ENCODE results near the gene KCNQ5.

KCNQ5 gene

DNA sequence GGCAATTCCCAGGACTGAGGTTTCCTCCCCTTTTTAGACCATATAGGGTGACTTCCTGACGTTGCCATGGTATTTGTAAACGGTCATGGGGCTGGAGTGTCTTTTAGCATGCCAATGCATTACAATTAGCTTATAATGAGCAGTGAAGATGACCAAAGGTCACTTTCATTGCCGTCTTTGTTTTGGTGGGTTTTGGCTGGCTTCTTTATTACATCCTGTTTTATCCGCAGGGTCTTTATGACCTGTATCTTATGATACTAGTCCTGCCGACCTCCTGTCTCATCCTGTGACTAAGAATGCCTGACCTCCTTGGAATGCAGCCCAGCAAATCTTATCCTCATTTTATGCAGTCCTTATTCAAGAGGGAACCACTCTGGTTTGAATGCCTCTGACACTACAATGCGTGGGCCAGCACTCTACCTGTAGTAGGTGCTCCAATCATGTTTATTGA is 190.1 kb downstream of the KCNQ5 start:
- no peak for FAIRE-seq

DNA sequence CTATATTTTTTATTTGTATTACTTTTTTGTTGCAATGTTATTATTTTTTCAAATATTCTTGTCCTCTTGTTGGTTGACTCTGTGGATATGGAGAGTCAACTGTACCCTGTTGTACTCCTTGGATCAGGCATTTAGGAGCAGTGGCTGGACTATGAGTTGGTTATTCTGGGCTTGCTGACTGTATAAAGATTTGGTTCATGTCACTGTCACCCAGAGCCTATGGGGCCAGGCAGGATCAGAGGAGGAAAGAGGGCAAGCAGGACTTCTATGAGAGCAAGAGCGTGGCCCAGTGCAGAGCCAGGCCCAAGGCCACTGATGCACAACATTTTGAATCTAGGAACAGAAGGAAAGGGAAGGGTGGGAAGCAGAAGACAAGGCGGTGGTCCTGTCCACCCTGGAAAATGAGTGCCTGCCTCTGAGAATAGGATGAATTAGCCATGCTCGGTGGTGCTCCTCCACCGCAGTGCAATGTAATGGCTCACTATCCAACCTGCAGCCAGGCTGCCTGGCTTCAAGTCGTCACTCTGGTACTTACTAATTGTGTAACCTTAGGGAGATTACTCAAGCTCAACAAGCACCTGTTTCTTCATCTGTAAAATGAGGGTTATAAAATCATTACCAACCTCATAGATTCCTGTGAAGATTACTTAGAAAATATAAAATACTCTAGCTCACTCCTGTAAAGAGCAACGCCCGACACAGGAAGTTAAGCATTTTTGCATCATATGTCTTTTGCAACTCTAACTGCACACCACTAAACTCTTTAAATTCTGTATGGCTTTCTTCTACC is 192.1 kb downstream of the KCNQ5 start:
- FAIRE-seq = no peak

DNA sequence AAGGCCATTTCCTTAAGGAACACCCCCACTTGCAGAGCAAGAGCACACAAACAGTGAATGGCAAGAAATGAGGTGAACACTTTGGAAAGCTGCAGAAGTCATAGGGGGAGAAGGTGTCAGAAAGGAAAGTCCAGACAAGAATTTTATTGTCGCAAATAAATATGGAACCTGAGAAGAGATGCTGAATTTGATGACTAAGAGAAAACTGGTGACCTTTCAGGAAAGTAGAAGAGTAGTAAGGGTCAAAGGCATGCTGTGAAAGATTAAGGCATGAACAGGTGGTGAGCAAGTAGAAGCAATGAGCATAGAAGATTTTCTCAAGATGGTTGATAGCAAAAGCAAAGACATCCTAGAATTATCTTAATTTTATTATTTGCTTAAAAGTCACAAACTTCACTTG is 194.2 kb downstream of the KCNQ5 start:
- FAIRE-seq = no peak

DNA sequence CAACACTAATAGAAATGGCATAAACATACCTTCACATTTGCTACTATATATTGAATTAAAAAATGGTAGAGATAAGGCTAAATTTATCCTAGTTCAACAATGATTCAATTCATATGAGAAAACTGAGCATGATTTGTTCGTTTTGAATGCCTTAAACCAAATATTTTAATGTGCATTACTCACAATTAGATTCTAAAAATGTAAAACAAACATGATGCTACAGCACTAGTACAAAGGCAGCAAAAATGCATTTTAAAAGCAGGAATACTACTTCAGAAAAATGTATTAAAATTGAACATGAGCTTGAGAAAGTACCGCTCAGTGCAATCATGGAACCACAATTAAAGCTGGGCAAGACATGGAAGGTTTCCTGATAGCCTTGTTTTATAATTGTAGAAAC is 195.3 kb downstream of the KCNQ5 start:
- no peak for FAIRE-seq

DNA sequence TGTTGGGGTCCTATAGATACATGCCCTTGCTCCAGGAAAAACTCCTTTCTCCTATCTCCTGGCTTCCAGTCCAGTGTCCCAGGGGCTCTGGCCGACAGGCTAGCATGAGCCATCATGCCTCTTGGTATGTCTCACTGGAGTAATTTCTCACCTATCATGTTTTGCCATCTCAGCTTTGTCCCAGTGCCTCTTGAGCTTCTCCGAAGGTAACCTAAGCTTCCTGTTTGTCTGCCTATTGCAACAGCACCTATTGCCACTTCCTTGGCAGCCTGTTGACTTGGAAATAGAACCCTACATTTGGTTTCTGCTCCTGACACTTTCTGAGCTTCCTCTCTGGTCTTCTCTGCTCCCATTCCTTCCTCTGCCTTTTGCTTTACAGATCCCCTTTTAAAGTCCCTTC is 197.7 kb downstream of the KCNQ5 start:
- no peak for FAIRE-seq

DNA sequence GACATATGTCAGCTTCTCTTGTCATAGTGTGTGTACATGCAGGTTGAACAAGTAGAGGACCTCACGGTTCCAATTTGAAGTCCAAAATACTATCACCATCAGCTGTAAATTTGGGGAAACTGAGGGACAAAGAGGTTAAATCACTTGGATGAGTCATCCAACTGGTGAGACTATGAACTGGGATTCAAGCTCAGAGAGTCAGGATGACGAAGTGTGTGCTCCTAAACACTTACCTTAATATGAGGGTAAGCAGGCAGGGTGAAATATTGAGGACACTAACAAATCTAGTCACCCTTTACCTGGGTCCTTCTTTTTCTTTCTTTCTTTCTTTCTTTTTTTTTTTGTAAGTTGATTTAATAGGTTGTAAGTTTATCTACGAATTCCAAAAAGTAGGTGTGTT is 198.3 kb downstream of the KCNQ5 start:
- FAIRE-seq = no peak

DNA sequence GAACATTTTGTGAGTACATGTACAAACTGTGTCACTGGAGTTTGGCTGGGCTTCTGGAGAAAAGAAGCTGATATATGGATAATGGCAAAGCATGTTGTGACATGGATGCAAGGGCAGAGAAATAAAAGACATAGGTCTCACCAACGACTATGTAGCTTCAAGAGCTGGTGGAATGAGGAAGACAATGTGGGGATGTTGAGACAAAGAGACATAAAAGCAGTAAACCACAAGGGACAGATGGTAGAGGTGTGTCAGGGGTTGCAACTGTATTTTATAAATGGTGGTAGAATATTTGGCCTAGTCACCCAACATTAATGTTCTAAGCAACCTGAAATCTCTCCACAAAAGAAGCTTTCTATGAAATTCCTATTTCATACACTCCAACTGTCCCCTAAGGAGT is 199.0 kb downstream of the KCNQ5 start:
- FAIRE-seq = no peak

DNA sequence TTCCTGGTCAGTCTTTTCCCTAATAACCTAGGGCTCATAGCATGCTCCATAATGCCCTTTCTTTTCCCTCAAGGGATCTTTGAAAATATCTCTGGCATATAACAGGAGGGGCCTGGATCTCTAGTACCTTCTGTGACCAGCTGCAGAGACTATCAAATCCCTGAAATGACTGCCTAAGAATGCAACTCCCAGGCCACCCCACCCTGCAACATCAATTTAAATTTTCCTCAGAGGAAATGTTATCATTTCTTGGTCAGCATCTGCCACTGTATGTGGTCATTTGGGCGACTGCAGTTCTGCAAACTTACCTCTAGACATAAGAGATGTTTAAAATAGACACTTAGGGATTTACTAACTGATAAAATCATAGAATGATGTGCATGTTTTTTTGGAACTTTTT is 200.2 kb downstream of the KCNQ5 start:
- FAIRE-seq = no peak

DNA sequence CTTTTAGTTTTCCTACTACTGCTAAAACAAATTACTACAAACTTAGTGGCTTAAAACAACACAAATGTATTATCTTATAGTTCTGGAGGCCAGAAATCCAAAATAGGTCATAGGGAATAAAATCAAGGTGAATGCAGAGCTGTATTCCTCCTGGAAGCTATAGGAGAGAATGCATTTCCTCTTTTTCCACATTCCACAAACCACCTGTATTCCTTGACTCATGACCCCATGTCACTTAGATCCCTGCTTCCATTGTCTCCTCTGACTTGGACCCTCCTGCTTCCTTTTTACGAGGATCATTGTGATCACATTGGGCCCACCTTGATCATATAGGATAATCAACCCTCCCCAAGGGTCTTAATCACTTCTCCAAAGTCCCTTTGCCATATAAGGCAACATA is 200.8 kb downstream of the KCNQ5 start:
- FAIRE-seq = no peak

DNA sequence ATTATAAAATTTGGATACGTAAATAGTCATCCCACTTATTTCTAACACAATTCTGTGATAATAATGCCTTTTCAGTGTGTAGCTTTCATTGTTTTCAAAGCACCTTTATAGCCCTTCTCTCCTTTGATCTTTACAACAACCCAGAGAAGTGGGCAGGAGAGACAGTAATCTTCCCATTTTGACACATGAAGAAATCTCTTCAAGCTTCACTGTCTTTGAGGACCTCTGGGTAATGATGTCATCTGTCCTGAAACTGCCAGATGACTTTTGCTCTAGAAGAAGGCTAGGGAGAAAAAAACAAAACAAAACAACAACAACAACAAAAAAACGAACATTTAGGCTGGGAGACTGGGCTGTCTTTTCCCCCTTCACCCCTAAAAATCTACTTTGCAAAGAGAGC is 203.0 kb downstream of the KCNQ5 start:
- FAIRE-seq = no peak

DNA sequence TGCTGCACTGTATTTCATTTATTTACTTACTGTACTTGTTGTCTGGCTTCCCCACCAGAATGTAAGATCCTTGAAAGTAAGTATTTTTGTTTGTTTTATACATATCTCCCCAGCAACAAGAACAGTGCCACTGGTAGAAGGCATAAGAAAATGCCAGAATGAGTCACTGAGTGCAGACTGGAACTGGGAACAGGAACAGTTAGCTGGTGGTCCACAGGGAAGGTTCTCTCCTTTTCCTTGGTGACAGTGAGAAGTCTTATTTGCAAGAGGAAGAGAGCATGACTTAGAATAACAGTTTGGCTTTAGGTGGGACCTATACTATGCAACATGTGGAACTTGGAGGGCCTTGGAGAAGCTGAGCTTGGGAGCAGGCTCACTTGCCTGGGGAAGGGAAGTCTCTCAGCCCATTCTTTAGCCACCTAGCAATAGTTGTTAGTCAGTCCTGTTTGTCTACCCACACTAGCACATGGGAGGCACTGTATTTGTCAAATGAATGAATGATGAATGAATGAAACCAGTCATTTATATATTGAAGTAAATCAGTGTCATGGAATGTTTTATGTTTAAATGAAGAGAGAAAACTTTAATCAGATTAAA is 203.5 kb downstream of the KCNQ5 start:
- FAIRE-seq = no peak

DNA sequence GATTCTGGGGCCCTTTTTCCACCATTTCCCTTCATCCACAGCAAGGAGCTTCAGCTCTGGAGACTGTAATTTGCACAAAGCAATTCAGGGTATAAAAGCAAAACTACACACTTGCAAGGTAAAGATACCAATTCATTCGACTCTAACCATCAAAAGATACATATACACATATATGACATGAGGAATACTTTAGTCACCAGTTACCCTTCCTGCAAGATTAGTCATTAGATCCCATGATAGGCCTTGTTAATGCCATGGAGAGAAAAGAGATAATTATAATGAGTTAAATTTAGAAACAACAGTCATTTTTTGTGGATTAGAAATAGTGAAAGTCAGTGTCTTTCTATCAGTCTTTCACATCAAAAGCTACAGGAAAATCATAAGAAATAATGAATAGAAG is 204.2 kb downstream of the KCNQ5 start:
- no peak for FAIRE-seq

DNA sequence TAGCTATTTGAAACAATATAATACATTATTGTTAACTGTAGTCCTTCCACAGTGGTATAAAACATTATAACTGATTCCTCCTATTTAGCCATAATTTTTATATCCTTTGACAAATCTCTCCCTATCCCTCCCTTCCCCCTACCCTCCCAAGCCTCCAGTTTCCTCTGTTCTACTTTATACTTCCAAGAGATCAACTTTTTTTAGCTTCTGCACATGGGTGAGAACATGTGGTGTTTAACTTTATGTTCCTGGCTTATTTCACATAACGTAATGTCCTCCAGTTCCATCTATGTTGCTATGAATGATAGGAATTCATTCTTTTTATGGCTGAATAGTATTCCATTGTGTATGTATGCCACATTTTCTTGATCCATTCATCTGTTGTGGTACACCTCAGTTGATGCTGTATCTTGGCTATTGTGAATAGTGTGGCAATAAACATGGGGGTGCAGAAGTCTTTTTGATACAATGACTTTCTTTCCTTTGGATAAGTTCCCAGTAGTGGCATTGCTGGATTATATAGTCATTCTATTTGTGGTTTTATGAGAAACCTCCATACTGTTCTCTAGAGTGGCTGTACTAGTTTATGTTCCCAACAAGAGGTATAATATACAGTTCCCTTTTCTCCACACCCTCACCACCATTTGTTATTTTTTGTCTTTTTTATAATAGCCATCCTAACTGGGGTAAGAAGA is 205.0 kb downstream of the KCNQ5 start:
- no peak for FAIRE-seq

DNA sequence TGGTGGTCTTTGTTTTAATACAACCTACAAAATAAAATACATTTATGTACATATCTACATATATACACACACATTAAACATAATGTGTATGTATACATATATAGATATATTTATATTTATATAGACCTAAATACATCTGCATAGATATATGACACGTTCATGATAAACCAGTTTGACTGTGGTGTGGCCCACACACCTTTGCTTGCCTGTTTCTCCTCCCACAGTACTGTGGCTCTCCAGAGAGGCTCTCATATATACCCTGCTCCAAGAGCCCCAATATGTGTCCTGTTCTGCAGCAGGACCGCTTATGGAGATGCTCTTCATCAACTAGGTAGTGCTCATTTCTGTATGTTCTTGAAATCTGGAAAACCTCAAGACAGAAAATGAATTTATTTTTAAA is 207.0 kb downstream of the KCNQ5 start:
- no peak for FAIRE-seq

DNA sequence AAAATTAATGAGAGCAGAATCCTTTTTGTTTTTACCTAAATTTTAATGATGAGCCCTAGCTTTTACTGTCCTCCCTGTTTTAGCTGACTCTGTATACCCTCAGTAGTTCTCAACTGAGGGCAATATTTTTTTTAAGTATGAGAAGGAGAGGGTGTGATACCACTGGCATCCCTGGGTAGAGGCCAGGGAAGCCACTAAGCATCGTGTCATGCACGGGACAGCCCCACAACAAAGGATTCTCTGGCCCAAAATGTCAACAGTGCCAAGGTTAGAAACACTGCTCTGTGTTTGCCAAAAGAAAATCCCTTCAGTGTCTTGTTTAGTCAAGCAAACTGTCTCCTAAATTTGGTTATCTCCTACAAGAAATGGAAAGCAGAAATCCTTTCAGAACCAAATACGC is 210.4 kb downstream of the KCNQ5 start:
- no peak for FAIRE-seq

DNA sequence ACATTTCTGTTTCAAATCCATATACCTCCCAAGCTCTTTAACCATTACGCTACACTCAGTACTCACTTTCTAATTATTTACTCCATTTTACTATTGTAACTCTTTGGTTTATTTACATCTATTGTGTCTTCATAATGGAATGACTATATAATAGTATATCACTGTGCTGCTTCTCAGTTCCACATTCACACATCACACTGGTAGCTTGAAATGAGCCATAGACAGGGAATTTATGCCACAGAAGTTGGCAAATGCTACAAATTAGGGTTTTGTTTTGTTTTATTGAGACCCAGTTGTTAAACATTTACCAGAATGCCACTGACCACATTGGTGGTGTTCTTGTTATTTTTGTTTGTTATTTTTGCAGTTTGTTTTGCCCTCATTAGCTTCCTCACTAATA is 213.9 kb downstream of the KCNQ5 start:
- no peak for FAIRE-seq

DNA sequence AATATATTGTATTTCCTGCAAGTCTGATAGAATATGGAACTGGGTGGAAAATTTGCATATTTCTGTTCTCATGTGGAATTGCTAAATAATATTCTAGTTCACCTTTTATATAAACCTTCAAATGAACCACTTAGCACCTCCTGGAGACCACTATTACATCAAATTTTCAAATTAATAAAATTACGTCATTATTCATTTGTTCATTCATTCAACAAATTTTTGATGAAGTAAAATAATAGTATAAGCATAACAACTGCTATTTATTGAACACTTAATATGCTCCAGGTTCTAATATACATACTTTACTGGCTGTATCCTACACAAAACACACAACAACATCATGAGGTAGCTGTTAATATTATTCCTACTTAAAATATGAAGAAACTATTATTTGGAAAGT is 215.1 kb downstream of the KCNQ5 start:
- FAIRE-seq = no peak

DNA sequence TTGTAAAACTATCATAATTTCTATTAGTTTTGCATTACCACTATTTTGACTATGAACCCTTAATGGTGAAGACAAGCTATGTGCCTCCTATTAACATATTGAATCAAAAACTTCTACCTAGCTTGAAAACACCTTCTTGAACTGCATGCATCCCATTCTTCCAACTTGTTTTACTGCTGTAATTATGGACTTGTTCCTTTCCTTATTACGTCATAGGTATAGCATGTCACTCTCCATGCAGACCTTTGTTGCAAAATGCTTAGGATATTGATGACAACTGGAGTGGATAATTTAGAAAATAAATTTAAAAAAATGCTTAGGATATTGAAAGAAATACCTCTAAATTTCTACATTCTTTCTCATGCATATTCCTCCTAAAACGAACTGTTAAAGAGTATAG is 219.3 kb downstream of the KCNQ5 start:
- no peak for FAIRE-seq

DNA sequence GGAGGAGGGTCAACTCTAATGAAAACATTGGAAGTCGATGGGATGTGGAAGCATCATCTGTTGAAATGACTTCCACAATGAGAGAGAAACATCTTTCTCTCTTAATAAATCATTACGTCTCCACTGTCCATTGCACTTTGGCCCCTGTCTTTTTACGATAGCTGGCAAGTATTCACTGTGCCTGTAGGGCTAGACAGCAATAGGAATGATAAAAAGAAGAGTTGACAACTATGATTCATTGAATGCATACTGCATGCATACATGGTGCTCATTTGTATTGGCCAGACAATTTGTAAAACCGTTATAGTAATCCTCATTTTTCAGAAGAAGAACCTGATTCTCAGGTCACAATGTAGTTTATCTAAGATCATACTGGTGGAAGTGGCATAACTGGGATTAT is 220.3 kb downstream of the KCNQ5 start:
- FAIRE-seq = no peak

DNA sequence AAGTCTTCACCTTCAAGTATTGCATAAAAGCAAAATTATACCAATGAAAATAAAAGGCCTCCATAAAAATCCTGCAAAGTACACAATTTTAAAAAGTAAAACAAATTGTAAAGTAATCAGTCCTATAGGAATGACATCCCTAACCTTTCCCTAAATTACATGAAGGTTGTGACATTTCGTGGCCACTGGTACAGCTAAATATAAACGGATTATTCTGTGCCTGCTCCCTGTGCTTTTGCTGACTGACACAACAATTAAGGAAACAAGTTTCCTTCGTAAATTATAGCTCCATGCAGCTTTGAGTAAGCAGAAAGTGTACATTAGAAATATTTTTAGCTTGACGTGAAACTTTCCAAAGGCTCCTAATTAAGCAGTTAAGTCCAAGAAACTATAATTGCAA is 222.8 kb downstream of the KCNQ5 start:
- no peak for FAIRE-seq

DNA sequence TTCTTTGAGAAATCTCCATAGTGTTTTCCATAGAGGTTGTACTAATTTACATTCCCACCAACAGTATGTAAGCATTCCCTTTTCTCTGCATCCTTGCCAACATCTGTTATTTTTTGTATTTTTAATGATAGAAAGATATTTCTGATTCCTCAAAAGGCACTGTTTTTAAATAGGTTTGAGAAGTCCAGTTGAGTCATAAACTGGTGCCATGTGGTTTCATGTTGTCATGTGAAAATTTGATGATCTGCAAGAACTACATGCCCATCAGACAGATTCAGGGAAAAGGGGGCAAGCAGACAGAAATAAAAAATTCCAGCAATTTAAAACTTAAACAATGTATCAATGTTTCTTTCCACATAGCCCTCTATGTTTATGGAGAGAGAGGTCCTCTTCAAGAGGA is 227.5 kb downstream of the KCNQ5 start:
- no peak for FAIRE-seq

DNA sequence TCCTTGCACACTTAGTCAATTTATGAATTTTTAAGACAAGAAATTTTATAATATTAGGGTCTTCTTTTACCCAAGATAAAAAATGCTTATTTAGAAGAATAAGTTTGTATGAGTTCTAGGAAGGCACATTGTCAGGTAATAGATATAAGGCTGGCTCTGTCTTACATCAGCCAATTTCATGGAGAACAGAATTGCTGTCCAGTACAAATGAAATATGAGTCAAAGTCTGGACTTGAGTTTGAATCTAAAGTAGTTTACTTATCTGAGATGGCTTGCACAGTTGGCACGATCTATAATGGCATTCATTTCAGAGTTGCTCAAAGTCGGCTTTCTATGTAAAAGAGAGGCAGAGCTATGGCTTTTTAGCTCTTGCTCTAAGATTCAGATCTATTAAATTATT is 228.2 kb downstream of the KCNQ5 start:
- FAIRE-seq = no peak

DNA sequence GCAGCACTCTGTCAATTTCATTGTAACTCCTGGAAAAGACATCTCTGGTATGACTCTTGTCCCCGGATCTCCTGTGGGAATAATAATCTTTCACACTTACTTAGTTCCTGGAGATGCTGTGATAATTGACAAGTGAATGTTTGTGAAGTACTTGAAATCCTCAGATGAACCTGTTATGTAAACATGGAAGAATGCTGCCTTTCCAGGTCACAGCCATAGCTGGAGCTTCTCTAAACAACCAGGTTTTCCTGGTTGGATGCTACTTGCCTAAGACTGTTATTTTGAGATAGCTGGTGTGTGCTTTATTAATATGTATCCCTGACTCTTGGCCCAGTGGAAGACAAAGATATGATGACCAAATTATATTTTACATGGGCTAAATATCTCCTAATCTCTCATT is 228.6 kb downstream of the KCNQ5 start:
- FAIRE-seq = no peak

DNA sequence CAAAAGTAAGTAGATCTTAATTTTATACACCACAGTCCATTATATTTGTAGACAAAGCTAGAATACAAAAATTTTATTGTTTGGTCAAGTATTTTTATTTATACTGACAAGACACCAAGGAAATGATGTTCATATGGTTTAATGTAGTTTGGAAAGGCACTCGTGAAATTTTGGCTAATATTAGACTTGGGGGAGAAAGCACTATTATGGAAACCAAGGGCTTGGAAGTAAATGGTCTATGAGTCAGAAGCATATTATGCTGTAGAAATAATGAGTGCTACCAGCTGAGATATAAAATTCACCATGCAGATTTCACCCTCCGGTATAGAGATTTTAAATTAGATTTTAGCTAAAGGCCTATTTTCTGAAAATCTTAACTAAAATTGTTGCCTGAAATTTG is 233.6 kb downstream of the KCNQ5 start:
- no peak for FAIRE-seq

Data from A204.1 (cell line).